Caco-2 (cell line): ENCODE results near the gene CARD6. TPM values are rescaled to one million over a fixed set of nuclear protein-coding genes. Genes with fewer than 3 reads are reported as not detected.

Experiments used
- BruUV-seq: library from RNA; stranded (reverse); fragments of 400-500 nt; replicated peaks from 2 replicates; lab custom pipeline; 2021; lab: Mats Ljungman, UMichigan
- CTCF ChIA-PET: fragments of 300-600 bp; sonication (Branson Sonifier 250); formaldehyde crosslinking; loops from one replicate; lab custom pipeline; 2022; ENCODE audit warnings: antibody characterized with exemption; lab: Charles Lee
- POLR2A ChIA-PET: fragments of 300-600 bp; sonication (Branson Sonifier 250); formaldehyde crosslinking; loops from one replicate; lab custom pipeline; 2022; ENCODE audit warnings: antibody characterized with exemption; lab: Charles Lee
- DNase-seq, 2 experiments: peaks; one replicate each; pipeline versions ENCODE4 v3.0.0 to v3.0.0-alpha.2; 2020 to 2022
- H3K27me3 ChIP-seq: replicated peaks from 2 replicates; pipeline ENCODE4 v1.6.0; 2011; ENCODE audit warnings: low read length; ENCODE audit not compliant: control insufficient read depth, insufficient read depth
- H3K36me3 ChIP-seq: 2 replicates; pipeline ENCODE4 v1.5.1; 2011; ENCODE audit warnings: low read length; ENCODE audit not compliant: control insufficient read depth, insufficient read depth
- H3K4me1 ChIP-seq: fragments of 250-450 bp; sonication (Bioruptor Pico); 2 replicates; pipeline ENCODE4 v1.5.1; 2020; ENCODE audit warnings: mild to moderate bottlenecking
- H3K4me3 ChIP-seq: 2 replicates; pipeline ENCODE4 v1.5.1; 2011; ENCODE audit warnings: low read depth, mild to moderate bottlenecking, control low read depth, low read length
- H3K9me3 ChIP-seq: fragments of 250-450 bp; sonication (Bioruptor Pico); 2 replicates; pipeline ENCODE4 v1.5.1; 2020; ENCODE audit warnings: mild to moderate bottlenecking, moderate library complexity
- H3K27ac Mint-ChIP-seq: one replicate; pipeline ENCODE4 v1.8.0; 2022; ENCODE audit warnings: mixed read lengths; ENCODE audit not compliant: unreplicated experiment
- H3K27me3 Mint-ChIP-seq: one replicate; pipeline ENCODE4 v1.8.0; 2022; ENCODE audit warnings: mixed read lengths; ENCODE audit not compliant: insufficient read depth, unreplicated experiment
- H3K36me3 Mint-ChIP-seq: one replicate; pipeline ENCODE4 v1.8.0; 2022; ENCODE audit warnings: mild to moderate bottlenecking, mixed read lengths; ENCODE audit not compliant: insufficient read depth, unreplicated experiment
- H3K4me1 Mint-ChIP-seq: one replicate; pipeline ENCODE4 v1.8.0; 2022; ENCODE audit warnings: low read depth, mixed read lengths; ENCODE audit not compliant: unreplicated experiment
- H3K4me3 Mint-ChIP-seq: one replicate; pipeline ENCODE4 v1.8.0; 2022; ENCODE audit warnings: mild to moderate bottlenecking, moderate library complexity, mixed read lengths; ENCODE audit not compliant: unreplicated experiment
- H3K9me3 Mint-ChIP-seq: one replicate; pipeline ENCODE4 v1.8.0; 2022; ENCODE audit warnings: mixed read lengths; ENCODE audit not compliant: unreplicated experiment
- intact Hi-C: fragments of 100-400 bp; cut with micrococcal nuclease; formaldehyde crosslinking; loops from one replicate; pipeline ENCODE4 v1.10.0; 2022; ENCODE audit not compliant: unreplicated experiment
- total RNA-seq: library from RNA; stranded (reverse); gene quantifications from 2 replicates; pipeline ENCODE4 v1.2.3, GENCODE V29; 2022
- TF ChIP-seq, protein P1 (sequence below), 2 experiments: fragments of 200-600 bp in 1 of 2; IDR thresholded peaks; 1 replicate in 1 of 2; 2 replicates in 1 of 2; pipeline versions ENCODE4 v1.5.1 to v1.8.0; 2011 to 2022; ENCODE audit warnings: antibody characterized with exemption in 1 of 2, control low read depth in 1 of 2, inconsistent platforms in 1 of 2, low read depth in 1 of 2, low read length in 1 of 2, mild to moderate bottlenecking in 1 of 2, moderate library complexity in 1 of 2; ENCODE audit not compliant: insufficient read depth in 1 of 2, severe bottlenecking in 1 of 2, unreplicated experiment in 1 of 2

Gene CARD6
- total RNA-seq, 1 experiment from 2014 or later: 0.14 TPM

- no peaks in the 10 kb centered on the region for H3K27me3 ChIP-seq
- Mint-ChIP-seq H3K27ac (no peak overlapping the region), H3K36me3 (no peaks in the 10 kb centered on the region), H3K4me3 (no peak overlapping the region), H3K4me1 (peaks cover 9% of the 10 kb centered on the region), H3K27me3 (peaks cover 5% of the 10 kb centered on the region), H3K9me3 (peaks cover 11% of the 10 kb centered on the region)
- no peak overlapping the region for H3K4me3 ChIP-seq
- DNase-seq: peak; percentile 57 to 61
- CTCF ChIA-PET: interaction anchor here (0.9 to 1.5 kb wide), 5 partner anchors 210 to 737 kb away, joined by 3 to 6 read pairs (median 5); no protein-coding TSS in a partner anchor
- H3K4me1 ChIP-seq: no peaks in the 10 kb centered on the region
- no TSS peak for BruUV-seq
- H3K9me3 ChIP-seq: no peaks in the 10 kb centered on the region
- no peaks in the 10 kb centered on the region for H3K36me3 ChIP-seq
- TF ChIP-seq, protein P1, sequence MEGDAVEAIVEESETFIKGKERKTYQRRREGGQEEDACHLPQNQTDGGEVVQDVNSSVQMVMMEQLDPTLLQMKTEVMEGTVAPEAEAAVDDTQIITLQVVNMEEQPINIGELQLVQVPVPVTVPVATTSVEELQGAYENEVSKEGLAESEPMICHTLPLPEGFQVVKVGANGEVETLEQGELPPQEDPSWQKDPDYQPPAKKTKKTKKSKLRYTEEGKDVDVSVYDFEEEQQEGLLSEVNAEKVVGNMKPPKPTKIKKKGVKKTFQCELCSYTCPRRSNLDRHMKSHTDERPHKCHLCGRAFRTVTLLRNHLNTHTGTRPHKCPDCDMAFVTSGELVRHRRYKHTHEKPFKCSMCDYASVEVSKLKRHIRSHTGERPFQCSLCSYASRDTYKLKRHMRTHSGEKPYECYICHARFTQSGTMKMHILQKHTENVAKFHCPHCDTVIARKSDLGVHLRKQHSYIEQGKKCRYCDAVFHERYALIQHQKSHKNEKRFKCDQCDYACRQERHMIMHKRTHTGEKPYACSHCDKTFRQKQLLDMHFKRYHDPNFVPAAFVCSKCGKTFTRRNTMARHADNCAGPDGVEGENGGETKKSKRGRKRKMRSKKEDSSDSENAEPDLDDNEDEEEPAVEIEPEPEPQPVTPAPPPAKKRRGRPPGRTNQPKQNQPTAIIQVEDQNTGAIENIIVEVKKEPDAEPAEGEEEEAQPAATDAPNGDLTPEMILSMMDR (IDR thresholded peaks at IDR 0.05; ENCODE audit: insufficient read depth in 1 of 2, low read depth in 1 of 2, low read length in 1 of 2, severe bottlenecking in 1 of 2, unreplicated experiment in 1 of 2): peak; percentile 80 to 97
- intact Hi-C loops: loop anchor here (1.0 to 5.0 kb wide), 6 partner anchors 214 to 939 kb away; no protein-coding TSS in a partner anchor
- POLR2A ChIA-PET: no interaction called here
Observed at GRCh38 chr5:40904205-40904993, 63.2 kb downstream of the CARD6 start.

- ChIA-PET CTCF (interaction anchor here (0.9 to 1.5 kb wide), 4 partner anchors 314 to 736 kb away, joined by 3 to 5 read pairs (median 4); no protein-coding TSS in a partner anchor), POLR2A (no interaction called here)
- peaks cover 11% of the 10 kb centered on the region for H3K9me3 Mint-ChIP-seq
- no peaks in the 10 kb centered on the region for H3K36me3 ChIP-seq
- no peaks in the 10 kb centered on the region for H3K27me3 ChIP-seq
- intact Hi-C loops: loop anchor here (1.0 to 5.0 kb wide), 6 partner anchors 213 to 938 kb away; no protein-coding TSS in a partner anchor
- no TSS peak for BruUV-seq
- no peak overlapping the region for H3K4me3 ChIP-seq
- H3K4me1 Mint-ChIP-seq: peaks cover 12% of the 10 kb centered on the region
- H3K9me3 ChIP-seq: no peaks in the 10 kb centered on the region
- no peaks in the 10 kb centered on the region for H3K36me3 Mint-ChIP-seq
- TF ChIP-seq, protein P1 (IDR thresholded peaks at IDR 0.05; ENCODE audit: insufficient read depth in 1 of 2, low read depth in 1 of 2, low read length in 1 of 2, severe bottlenecking in 1 of 2, unreplicated experiment in 1 of 2): no peak
- H3K27me3 Mint-ChIP-seq: peaks cover 5% of the 10 kb centered on the region
- no peaks in the 10 kb centered on the region for H3K4me1 ChIP-seq
- no peak overlapping the region for H3K4me3 Mint-ChIP-seq
- DNase-seq: no peak
- no peak overlapping the region for H3K27ac Mint-ChIP-seq
Observed at GRCh38 chr5:40904994-40905306, 63.8 kb downstream of the CARD6 start.

DNA sequence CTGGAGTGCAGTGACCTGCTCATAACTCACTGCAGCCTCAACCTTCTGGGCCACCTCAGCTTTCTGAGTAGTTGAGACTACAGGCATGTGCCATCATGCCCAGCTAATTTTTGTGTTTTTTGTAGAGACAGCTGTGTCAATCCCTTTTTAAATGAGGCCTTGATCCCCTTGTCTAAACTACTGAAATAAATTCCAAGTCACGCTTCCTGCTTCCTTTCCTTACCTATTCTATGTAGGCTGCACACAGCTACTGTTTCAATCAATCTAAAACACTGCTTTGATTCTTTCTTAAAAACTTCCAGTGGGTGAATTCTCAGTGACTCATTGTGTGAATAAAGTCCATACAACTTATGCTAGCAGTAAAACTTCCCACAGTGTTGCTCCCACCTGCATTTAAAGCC, 65.2 kb downstream of the CARD6 start:
- intact Hi-C loops: no loop called here
- H3K27ac Mint-ChIP-seq: no peak overlapping the region
- H3K9me3 Mint-ChIP-seq: peaks cover 11% of the 10 kb centered on the region
- H3K4me3 Mint-ChIP-seq: no peak overlapping the region
- peaks cover 12% of the 10 kb centered on the region for H3K4me1 Mint-ChIP-seq
- TF ChIP-seq, protein P1 (IDR thresholded peaks at IDR 0.05; ENCODE audit: insufficient read depth in 1 of 2, low read depth in 1 of 2, low read length in 1 of 2, severe bottlenecking in 1 of 2, unreplicated experiment in 1 of 2): no peak
- Histone ChIP-seq H3K4me3 (no peak overlapping the region), H3K36me3 (no peaks in the 10 kb centered on the region), H3K27me3 (no peaks in the 10 kb centered on the region), H3K9me3 (no peaks in the 10 kb centered on the region), H3K4me1 (no peaks in the 10 kb centered on the region)
- no TSS peak for BruUV-seq
- ChIA-PET CTCF (no interaction called here), POLR2A (no interaction called here)
- peaks cover 5% of the 10 kb centered on the region for H3K27me3 Mint-ChIP-seq
- no peaks in the 10 kb centered on the region for H3K36me3 Mint-ChIP-seq
- DNase-seq: no peak
